H7 (cell line): ENCODE measurements around the gene METAP2. TPM values are rescaled to one million over a fixed set of nuclear protein-coding genes. Genes with fewer than 3 reads are reported as not detected.
"Not testable (repeated sequence)": the region's sequence is repeated elsewhere in the genome, so short reads cannot be mapped to it uniquely, and the experiment has no call there.

Experiments used
- DNase-seq: peaks from one replicate; pipeline ENCODE4 v3.0.0; 2012
- H3K27me3 ChIP-seq: 2 replicates; pipeline ENCODE4 v1.6.0; 2011; ENCODE audit warnings: mild to moderate bottlenecking, low read length; ENCODE audit not compliant: control insufficient read depth, insufficient read depth
- H3K36me3 ChIP-seq: replicated peaks from 2 replicates; pipeline ENCODE4 v1.5.1; 2011; ENCODE audit warnings: low read length; ENCODE audit not compliant: control insufficient read depth, insufficient read depth
- H3K4me3 ChIP-seq: 2 replicates; pipeline ENCODE4 v1.5.1; 2011; ENCODE audit warnings: low read depth, mild to moderate bottlenecking, control low read depth, low read length, moderate library complexity; ENCODE audit not compliant: insufficient read depth
- total RNA-seq: library from RNA; depleted of rRNA; stranded (reverse); fragments of >200 nt; shearing (Covaris generic); gene quantifications from 2 replicates; pipeline ENCODE4 v1.2.3, GENCODE V29; 2014

Gene METAP2
- total RNA-seq, 1 experiment from 2014 or later = 106 TPM

- H3K27me3 ChIP-seq = no peaks in the 10 kb centered on the region
- H3K36me3 ChIP-seq = peaks cover 7% of the 10 kb centered on the region
- DNase-seq = no peak
- H3K4me3 ChIP-seq = no peak overlapping the region
Measured at GRCh38 chr12:95481072-95481471, 7.1 kb downstream of the METAP2 start.

DNA sequence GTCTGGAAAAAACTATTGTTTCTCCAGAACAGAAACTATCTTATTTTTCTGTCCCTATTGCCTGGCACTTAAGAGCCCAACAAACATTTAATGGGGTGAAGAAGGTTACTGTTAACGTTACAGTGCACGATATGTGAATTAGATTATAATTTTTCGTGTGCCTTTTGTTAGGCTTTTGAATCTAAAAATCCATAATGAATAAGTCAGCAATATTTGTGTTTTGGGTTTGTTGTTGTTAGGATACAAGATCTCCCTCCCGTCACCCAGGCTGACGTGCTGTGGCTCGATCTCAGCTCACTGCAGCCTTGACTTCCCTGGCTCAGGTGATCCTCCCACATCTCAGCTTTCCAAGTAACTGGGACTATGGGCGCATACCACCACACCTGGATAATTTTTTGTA is 7.9 kb downstream of the METAP2 start:
- Histone ChIP-seq H3K4me3 (no peak overlapping the region), H3K36me3 (peaks cover 4% of the 10 kb centered on the region), H3K27me3 (no peaks in the 10 kb centered on the region)
- no peak for DNase-seq

DNA sequence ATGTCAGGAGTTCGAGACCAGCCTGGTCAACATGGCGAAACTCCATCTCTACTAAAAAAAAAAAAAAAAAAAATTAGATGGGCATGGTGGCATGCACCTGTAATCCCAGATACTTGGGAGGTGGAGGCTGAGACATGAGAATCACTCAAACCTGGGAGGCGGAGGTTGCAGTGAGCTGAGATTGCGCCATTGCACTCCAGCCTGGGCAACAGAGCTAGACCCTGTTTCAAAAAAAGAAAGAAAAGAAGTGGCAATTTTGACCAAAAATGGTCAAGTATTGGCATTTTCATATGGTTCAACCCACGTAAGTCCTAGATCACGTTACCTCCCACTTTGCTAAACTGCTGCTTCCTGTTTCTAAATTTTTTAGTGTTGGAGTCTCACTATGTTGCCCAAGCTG is 8.6 kb downstream of the METAP2 start:
- DNase-seq, H3K36me3 ChIP-seq, H3K27me3 ChIP-seq, H3K4me3 ChIP-seq: not testable (repeated sequence)

- no peak for DNase-seq
- H3K4me3 ChIP-seq = no peak overlapping the region
- H3K36me3 ChIP-seq = peaks cover 5% of the 10 kb centered on the region
- H3K27me3 ChIP-seq = no peaks in the 10 kb centered on the region
Measured at GRCh38 chr12:95484524-95484923, 10.6 kb downstream of the METAP2 start.

- no peak for DNase-seq
- Histone ChIP-seq H3K4me3 (no peak overlapping the region), H3K36me3 (peaks cover 5% of the 10 kb centered on the region), H3K27me3 (no peaks in the 10 kb centered on the region)
Measured at GRCh38 chr12:95487024-95487423, 13.1 kb downstream of the METAP2 start.

GRCh38 chr12:95492462-95492861 is 18.5 kb downstream of the METAP2 start:
- H3K4me3 ChIP-seq = no peak overlapping the region
- H3K27me3 ChIP-seq = no peaks in the 10 kb centered on the region
- DNase-seq = no peak
- peaks cover 19% of the 10 kb centered on the region for H3K36me3 ChIP-seq

- peaks cover 21% of the 10 kb centered on the region for H3K36me3 ChIP-seq
- H3K4me3 ChIP-seq = no peak overlapping the region
- no peak for DNase-seq
- H3K27me3 ChIP-seq = no peaks in the 10 kb centered on the region
Measured at GRCh38 chr12:95494888-95495287, 20.9 kb downstream of the METAP2 start.

GRCh38 chr12:95495433-95495832 is 21.5 kb downstream of the METAP2 start:
- DNase-seq = no peak
- no peak overlapping the region for H3K4me3 ChIP-seq
- no peaks in the 10 kb centered on the region for H3K27me3 ChIP-seq
- H3K36me3 ChIP-seq = peaks cover 21% of the 10 kb centered on the region

GRCh38 chr12:95497031-95497430 is 23.1 kb downstream of the METAP2 start:
- no peak for DNase-seq
- no peak overlapping the region for H3K4me3 ChIP-seq
- peaks cover 21% of the 10 kb centered on the region for H3K36me3 ChIP-seq
- no peaks in the 10 kb centered on the region for H3K27me3 ChIP-seq

DNA sequence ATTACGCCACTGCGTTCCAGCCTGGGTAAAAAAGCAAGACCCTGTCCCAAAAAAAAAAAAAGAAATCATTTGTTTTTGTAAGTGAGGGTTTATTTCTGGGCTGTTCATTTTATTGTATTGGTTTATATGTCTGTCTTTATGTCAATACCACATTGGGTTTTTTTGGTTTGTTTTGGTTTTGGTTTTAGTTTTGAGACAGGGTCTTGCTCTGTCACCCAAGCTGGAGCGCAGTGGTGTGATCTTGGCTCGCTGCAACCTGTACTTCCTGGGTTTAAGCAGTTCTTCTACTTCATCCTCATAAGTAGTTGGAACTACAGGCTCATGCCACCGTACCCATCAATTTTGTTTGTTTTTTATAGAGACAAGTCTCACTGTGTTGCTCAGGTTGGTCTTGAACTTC is 25.0 kb downstream of the METAP2 start:
- no peak for DNase-seq
- H3K4me3 ChIP-seq = no peak overlapping the region
- peaks cover 20% of the 10 kb centered on the region for H3K36me3 ChIP-seq
- no peaks in the 10 kb centered on the region for H3K27me3 ChIP-seq

GRCh38 chr12:95499772-95500171 is 25.8 kb downstream of the METAP2 start:
- peaks cover 20% of the 10 kb centered on the region for H3K36me3 ChIP-seq
- no peak overlapping the region for H3K4me3 ChIP-seq
- DNase-seq = no peak
- no peaks in the 10 kb centered on the region for H3K27me3 ChIP-seq

- Histone ChIP-seq H3K4me3 (no peak overlapping the region), H3K36me3 (peaks cover 17% of the 10 kb centered on the region), H3K27me3 (no peaks in the 10 kb centered on the region)
- DNase-seq = no peak
Measured at GRCh38 chr12:95504140-95504539, 30.2 kb downstream of the METAP2 start.

GRCh38 chr12:95505039-95505438 is 31.1 kb downstream of the METAP2 start:
- no peak for DNase-seq
- Histone ChIP-seq H3K4me3 (no peak overlapping the region), H3K27me3 (no peaks in the 10 kb centered on the region), H3K36me3 (peaks cover 19% of the 10 kb centered on the region)

- peaks cover 21% of the 10 kb centered on the region for H3K36me3 ChIP-seq
- no peak for DNase-seq
Measured at GRCh38 chr12:95506707-95507523, 33.0 kb downstream of the METAP2 start.

GRCh38 chr12:95509300-95509699 is 35.3 kb downstream of the METAP2 start:
- H3K36me3 ChIP-seq = peaks cover 22% of the 10 kb centered on the region
- H3K4me3 ChIP-seq = no peak overlapping the region
- no peaks in the 10 kb centered on the region for H3K27me3 ChIP-seq
- DNase-seq = no peak

More at GRCh38 chr12:95506707-95507523, 33.0 kb downstream of the METAP2 start:
- Histone ChIP-seq H3K27me3 (no peaks in the 10 kb centered on the region), H3K4me3 (no peak overlapping the region)
